Cardiac fibroblast (primary cell): ENCODE data around the gene TIMM22.
"Not testable (repeated sequence)": the region's sequence is repeated elsewhere in the genome, so short reads cannot be mapped to it uniquely, and the experiment has no call there.

Experiments
- DNase-seq, 2 donors: peaks; one replicate each; pipeline versions ENCODE4 v3.0.0 to v3.0.0-alpha.2; 2010; ENCODE audit warnings: low read depth in 2 of 2
- H3K4me3 ChIP-seq, 2 donors: replicated peaks in 1 of 2; 1 replicate in 1 of 2; 2 replicates in 1 of 2; pipeline ENCODE4 v1.5.1; 2011; ENCODE audit warnings: low read depth in 2 of 2, low read length in 2 of 2, mild to moderate bottlenecking in 2 of 2, moderate library complexity in 1 of 2
- TF ChIP-seq, protein P1 (sequence below): IDR thresholded peaks from one replicate; pipeline ENCODE4 v1.5.1; 2011; ENCODE audit warnings: low read depth, mild to moderate bottlenecking, low read length, inconsistent platforms

The TIMM22 gene

DNA sequence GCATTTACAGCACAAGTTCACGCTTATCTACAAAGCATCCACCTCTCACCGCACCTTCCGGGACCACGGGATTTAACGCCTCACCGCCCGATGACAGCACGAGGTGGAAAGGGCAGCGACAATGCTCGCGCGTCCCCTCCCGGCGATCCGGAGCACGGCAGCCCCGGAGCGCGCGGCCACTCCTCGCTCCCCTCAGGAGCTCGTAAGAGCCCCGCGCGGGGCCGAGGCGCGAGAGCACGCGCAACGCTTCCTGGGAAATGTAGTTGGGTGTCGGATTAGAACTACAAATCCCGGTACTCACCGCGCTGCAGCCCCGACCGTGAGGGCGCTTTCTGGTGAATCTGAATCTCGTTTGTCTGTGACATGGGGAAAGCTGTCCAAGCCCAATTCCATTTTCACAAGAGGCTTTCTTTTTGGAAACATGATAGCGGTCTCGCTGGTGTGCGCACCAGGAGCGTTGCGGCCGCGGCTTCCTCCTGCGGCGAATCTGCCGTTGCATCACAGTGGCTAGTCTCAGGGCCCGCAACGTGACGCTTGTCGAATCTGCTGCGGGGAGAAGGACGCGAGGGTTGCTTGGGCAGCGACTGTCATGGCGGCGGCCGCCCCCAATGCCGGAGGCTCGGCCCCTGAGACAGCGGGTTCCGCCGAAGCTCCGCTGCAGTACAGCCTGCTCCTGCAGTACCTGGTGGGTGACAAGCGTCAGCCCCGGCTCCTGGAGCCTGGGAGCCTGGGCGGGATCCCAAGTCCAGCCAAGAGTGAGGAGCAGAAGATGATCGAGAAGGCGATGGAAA, at the start of gene TIMM22:
Gene TIMM22, plus strand, starts transcription at position 576 of the 791 bp plus-strand sequence. Its CDS starts 14 bp downstream, at position 590.
- peak within 1 kb of the TSS; percentile 87 to 100 for H3K4me3 ChIP-seq
- TF ChIP-seq, protein P1, sequence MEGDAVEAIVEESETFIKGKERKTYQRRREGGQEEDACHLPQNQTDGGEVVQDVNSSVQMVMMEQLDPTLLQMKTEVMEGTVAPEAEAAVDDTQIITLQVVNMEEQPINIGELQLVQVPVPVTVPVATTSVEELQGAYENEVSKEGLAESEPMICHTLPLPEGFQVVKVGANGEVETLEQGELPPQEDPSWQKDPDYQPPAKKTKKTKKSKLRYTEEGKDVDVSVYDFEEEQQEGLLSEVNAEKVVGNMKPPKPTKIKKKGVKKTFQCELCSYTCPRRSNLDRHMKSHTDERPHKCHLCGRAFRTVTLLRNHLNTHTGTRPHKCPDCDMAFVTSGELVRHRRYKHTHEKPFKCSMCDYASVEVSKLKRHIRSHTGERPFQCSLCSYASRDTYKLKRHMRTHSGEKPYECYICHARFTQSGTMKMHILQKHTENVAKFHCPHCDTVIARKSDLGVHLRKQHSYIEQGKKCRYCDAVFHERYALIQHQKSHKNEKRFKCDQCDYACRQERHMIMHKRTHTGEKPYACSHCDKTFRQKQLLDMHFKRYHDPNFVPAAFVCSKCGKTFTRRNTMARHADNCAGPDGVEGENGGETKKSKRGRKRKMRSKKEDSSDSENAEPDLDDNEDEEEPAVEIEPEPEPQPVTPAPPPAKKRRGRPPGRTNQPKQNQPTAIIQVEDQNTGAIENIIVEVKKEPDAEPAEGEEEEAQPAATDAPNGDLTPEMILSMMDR = peak; percentile 70

DNA sequence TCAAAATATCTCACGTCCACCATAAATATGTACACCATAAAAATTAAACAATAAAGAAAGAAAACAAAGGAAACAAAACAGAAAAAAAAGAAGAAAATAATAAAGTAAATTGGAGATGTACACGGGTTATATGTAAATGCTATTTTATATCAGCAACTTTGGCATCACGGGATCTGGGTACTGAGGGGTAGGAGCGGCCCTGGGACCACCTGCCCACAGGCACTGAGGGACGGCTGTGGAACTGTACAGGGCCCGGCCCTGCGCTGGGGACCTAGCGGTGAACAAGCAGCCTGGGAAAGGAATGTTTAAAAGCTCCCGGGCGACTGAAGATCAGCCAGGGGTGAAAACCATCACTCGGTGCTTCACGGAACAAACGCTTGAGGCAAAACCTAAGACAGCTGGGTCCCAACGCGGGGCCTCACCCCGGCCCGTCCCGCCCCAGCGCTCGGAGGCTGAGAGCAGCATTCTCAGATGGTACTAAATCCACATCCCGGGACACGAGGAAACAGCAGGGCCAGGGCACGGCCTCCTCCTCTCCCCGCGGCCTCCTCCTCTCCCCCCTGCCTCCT, 48.6 kb upstream of the TIMM22 start:
- TF ChIP-seq, protein P1 = no peak
- DNase-seq = no peak
- no peak overlapping the region for H3K4me3 ChIP-seq

More for the DNA sequence above, at the start of gene TIMM22:
- peak; percentile 99 for DNase-seq

DNA sequence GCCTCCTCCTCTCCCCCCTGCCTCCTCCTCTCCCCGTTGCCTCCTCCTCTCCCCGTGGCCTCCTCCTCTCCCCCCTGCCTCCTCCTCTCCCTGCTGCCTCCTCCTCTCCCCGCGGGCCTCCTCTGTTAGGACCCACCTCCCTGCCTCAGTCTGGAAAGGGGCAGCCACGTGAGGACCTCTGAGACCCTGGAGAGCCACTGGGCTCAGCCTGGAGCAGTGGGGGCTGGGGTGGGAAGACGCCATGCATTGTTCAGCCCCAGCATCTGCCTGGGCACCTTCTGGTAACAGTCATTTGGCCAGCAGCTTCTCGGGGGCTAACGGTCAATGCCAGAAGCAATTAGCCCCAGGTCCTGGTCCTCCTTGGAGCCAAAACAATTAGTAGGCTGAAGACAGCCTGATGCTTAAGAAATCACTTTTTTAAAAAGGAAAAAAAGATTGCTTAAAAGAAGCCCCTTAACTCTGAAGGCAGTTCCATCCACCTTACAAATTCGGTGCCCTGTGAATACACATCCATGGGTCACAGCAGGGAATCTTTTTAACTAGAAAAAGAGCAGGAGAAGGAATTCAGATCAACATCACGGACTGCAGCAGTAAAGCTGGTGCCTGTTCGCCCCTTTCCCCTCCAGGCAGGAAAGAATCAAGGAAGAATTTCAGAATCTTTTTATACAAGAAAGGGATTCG, 47.2 kb upstream of the TIMM22 start:
- no peak for DNase-seq
- no peak overlapping the region for H3K4me3 ChIP-seq
- TF ChIP-seq, protein P1 = no peak

DNA sequence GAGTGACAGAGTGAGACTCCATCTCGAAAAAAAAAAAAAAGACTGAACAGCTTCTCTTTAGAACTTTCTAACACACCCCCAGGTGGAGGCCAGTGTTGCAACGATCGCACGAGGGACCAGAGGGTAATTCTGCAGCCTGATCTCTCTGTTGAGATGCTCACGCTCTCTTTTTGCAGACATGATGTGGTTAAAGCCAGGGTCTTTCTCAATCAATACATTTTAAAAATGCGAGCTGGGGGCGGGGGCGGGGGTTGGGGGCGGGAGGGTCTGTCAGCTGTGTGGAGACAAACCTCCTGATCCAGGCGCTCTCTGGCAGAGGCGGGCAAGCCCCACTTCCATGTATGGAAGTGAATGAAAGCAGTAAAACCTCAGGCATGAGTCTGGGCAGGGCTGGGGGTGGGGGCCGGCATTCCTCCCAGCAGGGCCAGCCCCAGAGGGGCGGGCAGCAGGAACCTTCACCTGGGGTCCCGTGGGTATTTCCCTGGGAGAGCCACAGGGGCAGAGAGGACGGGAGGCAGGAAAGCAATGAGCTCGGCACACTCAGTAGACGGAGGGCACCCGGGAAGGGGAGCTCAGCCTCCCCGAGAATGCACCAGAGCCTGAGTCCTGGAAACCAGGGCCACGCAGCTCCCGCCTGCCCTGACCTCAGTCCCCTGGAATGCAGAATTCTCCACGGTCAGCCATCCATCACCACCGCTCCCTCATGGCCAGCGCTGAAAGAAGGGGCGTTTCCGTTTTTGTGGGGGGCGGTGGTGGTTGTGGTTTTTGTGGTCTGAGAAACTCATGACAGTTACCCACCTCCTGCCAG, 45.4 kb upstream of the TIMM22 start:
- TF ChIP-seq, protein P1 = no peak
- no peak overlapping the region for H3K4me3 ChIP-seq
- DNase-seq = peak; percentile 42 to 58

DNA sequence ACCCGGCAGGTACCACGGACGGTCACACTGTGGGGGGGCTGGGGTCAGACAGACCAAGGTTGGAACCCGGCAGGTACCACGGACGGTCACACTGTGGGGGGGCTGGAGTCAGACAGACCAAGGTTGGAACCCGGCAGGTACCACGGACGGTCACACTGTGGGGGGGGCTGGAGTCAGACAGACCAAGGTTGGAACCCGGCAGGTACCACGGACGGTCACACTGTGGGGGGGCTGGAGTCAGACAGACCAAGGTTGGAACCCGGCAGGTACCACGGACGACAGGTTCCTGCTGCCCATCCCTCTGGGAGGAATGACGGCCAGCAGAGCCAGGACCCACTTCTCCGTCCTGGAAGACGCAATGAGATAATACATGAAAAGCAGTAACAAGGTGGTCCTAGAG, 44.3 kb upstream of the TIMM22 start:
- not testable (repeated sequence) for H3K4me3 ChIP-seq, DNase-seq

DNA sequence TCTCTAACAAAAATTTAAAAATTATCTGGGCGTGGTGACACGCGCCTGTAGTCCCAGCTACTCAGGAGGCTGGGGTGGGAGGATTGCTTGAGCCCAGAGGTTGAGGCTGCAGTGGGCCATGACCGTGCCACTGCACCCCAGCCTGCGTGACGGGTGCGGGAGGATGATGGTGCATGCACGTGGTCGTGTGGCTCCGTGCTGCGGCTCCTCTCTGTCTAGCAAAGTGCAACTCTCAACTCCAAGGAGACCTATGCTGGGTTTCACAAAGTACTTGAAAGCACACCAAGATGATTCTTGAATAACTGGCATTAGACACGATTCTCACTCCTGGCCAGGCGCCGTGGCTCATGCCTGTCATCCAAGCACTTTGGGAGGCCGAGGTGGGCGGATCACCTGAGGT, 43.2 kb upstream of the TIMM22 start:
- H3K4me3 ChIP-seq = no peak overlapping the region
- no peak for DNase-seq
- TF ChIP-seq, protein P1 = no peak
